Dendritic cell treated with granulocyte-macrophage colony-stimulating factor and Interleukin-4, amounts not matched to agents 40 ng/mL and 50 ng/mL, for 4 days (primary cell): ENCODE measurements around the gene ARMC3.

Experiments
- H3K27ac Mint-ChIP-seq: one replicate; pipeline ENCODE4 v1.8.0; 2022; ENCODE audit warnings: mild to moderate bottlenecking, mixed read lengths
- H3K27me3 Mint-ChIP-seq: one replicate; pipeline ENCODE4 v1.8.0; 2022; ENCODE audit warnings: mild to moderate bottlenecking, mixed read lengths
- H3K36me3 Mint-ChIP-seq: one replicate; pipeline ENCODE4 v1.8.0; 2022; ENCODE audit warnings: low read depth, mixed read lengths
- H3K4me1 Mint-ChIP-seq: one replicate; pipeline ENCODE4 v1.8.0; 2022; ENCODE audit warnings: low read depth, mixed read lengths
- H3K4me3 Mint-ChIP-seq: one replicate; pipeline ENCODE4 v1.8.0; 2022; ENCODE audit warnings: mild to moderate bottlenecking, moderate library complexity, mixed read lengths
- H3K9me3 Mint-ChIP-seq: one replicate; pipeline ENCODE4 v1.8.0; 2022; ENCODE audit warnings: mixed read lengths
- intact Hi-C: fragments of 100-400 bp; cut with micrococcal nuclease; formaldehyde crosslinking; loops from one replicate; pipeline ENCODE4 v1.15.0; 2022

ARMC3 gene

GRCh38 chr10:23024002-23024401 is 96.1 kb downstream of the ARMC3 start:
- Mint-ChIP-seq H3K27me3 (peaks cover 2% of the 10 kb centered on the region), H3K4me3 (no peak overlapping the region), H3K27ac (no peak overlapping the region), H3K4me1 (no peaks in the 10 kb centered on the region), H3K9me3 (peaks cover 17% of the 10 kb centered on the region), H3K36me3 (no peaks in the 10 kb centered on the region)
- intact Hi-C loops = no loop called here

- peaks cover 6% of the 10 kb centered on the region for H3K27me3 Mint-ChIP-seq
- no peaks in the 10 kb centered on the region for H3K36me3 Mint-ChIP-seq
- intact Hi-C loops = no loop called here
- H3K9me3 Mint-ChIP-seq = no peaks in the 10 kb centered on the region
- H3K4me3 Mint-ChIP-seq = no peak overlapping the region
- H3K27ac Mint-ChIP-seq = no peak overlapping the region
- H3K4me1 Mint-ChIP-seq = no peaks in the 10 kb centered on the region
Measured at GRCh38 chr10:23031318-23031717, 103.5 kb downstream of the ARMC3 start.

- Mint-ChIP-seq H3K36me3 (no peaks in the 10 kb centered on the region), H3K4me3 (no peak overlapping the region), H3K4me1 (no peaks in the 10 kb centered on the region), H3K27ac (no peak overlapping the region), H3K9me3 (no peaks in the 10 kb centered on the region), H3K27me3 (peaks cover 1% of the 10 kb centered on the region)
- intact Hi-C loops = no loop called here
Measured at GRCh38 chr10:23034790-23035189, 106.9 kb downstream of the ARMC3 start.

DNA sequence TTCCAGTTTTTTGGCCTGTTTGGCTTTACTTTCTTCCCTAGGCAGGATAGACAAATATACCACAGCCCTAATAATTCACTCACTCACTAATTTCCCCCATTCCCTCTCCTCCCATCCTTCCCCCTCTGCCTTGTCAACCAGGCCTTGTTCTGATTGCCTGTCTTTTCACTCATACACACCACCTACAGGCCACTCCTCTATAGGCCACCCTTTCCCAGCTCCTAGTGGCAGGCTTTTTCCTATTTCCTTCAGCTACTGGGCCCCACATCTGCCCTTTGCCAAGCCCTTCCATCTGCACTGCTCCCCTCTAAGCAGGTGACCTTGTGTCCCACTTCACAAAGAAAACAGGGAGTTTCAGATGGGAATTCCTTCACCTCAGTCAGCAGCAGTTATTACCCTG is 107.7 kb downstream of the ARMC3 start:
- Mint-ChIP-seq H3K4me1 (no peaks in the 10 kb centered on the region), H3K27me3 (no peaks in the 10 kb centered on the region), H3K4me3 (no peak overlapping the region), H3K9me3 (no peaks in the 10 kb centered on the region), H3K36me3 (no peaks in the 10 kb centered on the region), H3K27ac (no peak overlapping the region)
- intact Hi-C loops = no loop called here

DNA sequence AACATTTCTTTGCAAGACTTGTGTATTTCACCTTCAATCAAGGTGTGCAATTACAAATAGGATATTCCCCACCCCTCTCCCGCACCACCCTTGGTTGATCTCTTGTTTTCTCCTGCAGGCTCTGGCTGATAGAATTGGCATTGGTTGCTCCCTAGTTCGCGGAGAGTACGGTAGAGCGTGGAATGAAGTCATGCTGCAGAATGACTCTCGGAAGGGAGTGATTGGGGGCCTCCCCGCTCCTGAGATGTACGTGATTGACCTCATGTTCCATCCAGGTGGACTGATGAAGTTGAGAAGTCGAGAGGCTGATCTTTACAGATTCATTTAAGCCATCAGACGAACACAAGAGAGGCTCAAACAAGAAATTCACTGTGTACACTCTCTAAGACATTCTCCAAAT is 109.3 kb downstream of the ARMC3 start:
- no peaks in the 10 kb centered on the region for H3K4me1 Mint-ChIP-seq
- no peaks in the 10 kb centered on the region for H3K36me3 Mint-ChIP-seq
- H3K9me3 Mint-ChIP-seq = no peaks in the 10 kb centered on the region
- H3K27me3 Mint-ChIP-seq = no peaks in the 10 kb centered on the region
- no peak overlapping the region for H3K27ac Mint-ChIP-seq
- intact Hi-C loops = no loop called here
- H3K4me3 Mint-ChIP-seq = no peak overlapping the region

- no peaks in the 10 kb centered on the region for H3K4me1 Mint-ChIP-seq
- no peaks in the 10 kb centered on the region for H3K27me3 Mint-ChIP-seq
- H3K9me3 Mint-ChIP-seq = no peaks in the 10 kb centered on the region
- no peaks in the 10 kb centered on the region for H3K36me3 Mint-ChIP-seq
- intact Hi-C loops = no loop called here
- no peak overlapping the region for H3K4me3 Mint-ChIP-seq
- H3K27ac Mint-ChIP-seq = no peak overlapping the region
Measured at GRCh38 chr10:23037561-23037960, 109.7 kb downstream of the ARMC3 start.

GRCh38 chr10:23038172-23038571 is 110.3 kb downstream of the ARMC3 start:
- H3K27me3 Mint-ChIP-seq = peaks cover under 1% of the 10 kb centered on the region
- H3K27ac Mint-ChIP-seq = no peak overlapping the region
- H3K4me1 Mint-ChIP-seq = no peaks in the 10 kb centered on the region
- no peaks in the 10 kb centered on the region for H3K9me3 Mint-ChIP-seq
- H3K4me3 Mint-ChIP-seq = no peak overlapping the region
- intact Hi-C loops = no loop called here
- H3K36me3 Mint-ChIP-seq = no peaks in the 10 kb centered on the region

DNA sequence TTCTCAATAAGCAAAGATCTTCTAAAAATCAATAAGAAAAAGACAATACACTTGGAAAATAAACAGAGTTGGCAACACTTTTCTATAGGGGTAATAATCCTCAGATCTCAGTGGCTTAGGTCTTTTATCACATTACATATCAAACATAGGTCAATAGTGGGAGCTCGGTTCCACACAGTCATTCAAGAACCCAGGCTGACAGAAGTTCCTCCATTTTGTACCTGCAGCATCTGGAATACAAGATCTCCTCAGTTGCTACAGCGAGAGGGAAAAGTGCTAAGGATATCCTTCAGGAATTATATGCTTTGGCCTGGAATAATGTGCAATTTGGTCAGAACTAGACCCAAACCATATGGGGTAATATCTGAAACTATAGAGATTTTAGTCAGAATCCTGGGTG is 112.1 kb downstream of the ARMC3 start:
- no peaks in the 10 kb centered on the region for H3K36me3 Mint-ChIP-seq
- H3K4me3 Mint-ChIP-seq = no peak overlapping the region
- no peak overlapping the region for H3K27ac Mint-ChIP-seq
- intact Hi-C loops = no loop called here
- H3K27me3 Mint-ChIP-seq = peaks cover 2% of the 10 kb centered on the region
- H3K4me1 Mint-ChIP-seq = no peaks in the 10 kb centered on the region
- no peaks in the 10 kb centered on the region for H3K9me3 Mint-ChIP-seq

GRCh38 chr10:23046027-23046426 is 118.2 kb downstream of the ARMC3 start:
- H3K36me3 Mint-ChIP-seq = no peaks in the 10 kb centered on the region
- intact Hi-C loops = no loop called here
- H3K4me1 Mint-ChIP-seq = no peaks in the 10 kb centered on the region
- H3K27ac Mint-ChIP-seq = no peak overlapping the region
- no peak overlapping the region for H3K4me3 Mint-ChIP-seq
- H3K9me3 Mint-ChIP-seq = no peaks in the 10 kb centered on the region
- H3K27me3 Mint-ChIP-seq = peaks cover 2% of the 10 kb centered on the region

DNA sequence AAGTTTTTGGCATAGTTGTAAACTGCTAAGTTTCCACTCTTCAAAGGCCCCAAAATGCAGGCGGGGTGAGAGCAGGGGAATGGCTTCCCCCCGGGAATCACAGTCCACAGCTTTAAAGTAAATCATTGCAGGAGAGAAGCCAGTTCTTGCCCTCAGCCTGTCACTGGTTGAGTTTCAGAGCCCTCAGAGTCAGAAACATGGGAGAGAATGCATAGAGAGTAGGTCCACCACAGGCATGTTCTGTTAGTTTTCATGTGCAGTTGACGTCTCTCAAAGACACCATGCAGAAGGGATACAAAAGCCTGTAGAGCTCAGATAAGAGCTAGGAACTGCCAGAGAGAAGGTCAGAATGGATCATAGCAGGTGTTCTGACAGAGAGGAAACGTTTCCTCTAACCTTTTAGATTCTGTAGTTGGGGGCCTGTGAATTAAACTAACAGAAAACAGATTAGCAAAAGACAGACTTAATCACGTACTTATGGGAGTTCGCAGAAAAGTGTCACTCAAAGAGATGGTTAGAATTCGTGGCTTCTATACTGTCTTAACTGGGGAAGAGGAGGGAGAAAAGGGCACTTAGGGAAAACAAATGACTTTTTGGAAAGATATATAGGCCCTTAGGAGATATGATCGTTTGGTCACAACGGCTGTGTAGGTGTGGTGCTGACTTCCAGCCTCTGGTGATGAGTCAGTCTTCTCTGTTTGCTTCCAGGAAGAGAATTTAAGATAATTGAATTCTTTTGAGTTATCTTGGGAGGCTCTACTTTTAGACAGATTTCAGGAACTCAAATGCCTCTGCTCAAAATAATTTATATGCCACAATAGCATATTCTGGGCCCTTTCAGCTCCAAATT is 119.6 kb downstream of the ARMC3 start:
- intact Hi-C loops = no loop called here
- no peaks in the 10 kb centered on the region for H3K9me3 Mint-ChIP-seq
- H3K36me3 Mint-ChIP-seq = no peaks in the 10 kb centered on the region
- peaks cover 2% of the 10 kb centered on the region for H3K4me1 Mint-ChIP-seq
- H3K27me3 Mint-ChIP-seq = peaks cover 5% of the 10 kb centered on the region
- H3K27ac Mint-ChIP-seq = no peak overlapping the region
- H3K4me3 Mint-ChIP-seq = no peak overlapping the region

DNA sequence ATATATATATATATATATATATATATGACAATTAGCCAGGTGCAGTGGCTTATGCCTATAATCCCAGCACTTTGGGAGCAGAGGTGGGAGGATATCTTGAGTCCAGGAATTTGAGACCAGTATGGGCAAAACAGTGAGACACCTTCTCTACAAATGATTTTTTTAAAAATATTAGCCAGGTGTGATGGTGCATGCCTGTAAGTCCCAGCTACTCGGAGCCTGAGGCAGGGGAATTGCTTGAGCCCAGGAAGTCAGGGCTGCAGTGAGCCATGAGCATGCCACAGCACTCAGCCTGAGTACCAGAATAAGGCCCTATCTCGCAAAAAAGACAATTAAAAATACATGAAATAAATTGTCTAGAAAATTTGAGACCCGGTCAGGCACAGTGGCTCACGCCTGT is 120.3 kb downstream of the ARMC3 start:
- H3K4me3 Mint-ChIP-seq = no peak overlapping the region
- H3K4me1 Mint-ChIP-seq = peaks cover 10% of the 10 kb centered on the region
- intact Hi-C loops = no loop called here
- no peaks in the 10 kb centered on the region for H3K9me3 Mint-ChIP-seq
- H3K27me3 Mint-ChIP-seq = peaks cover 4% of the 10 kb centered on the region
- H3K36me3 Mint-ChIP-seq = no peaks in the 10 kb centered on the region
- no peak overlapping the region for H3K27ac Mint-ChIP-seq

DNA sequence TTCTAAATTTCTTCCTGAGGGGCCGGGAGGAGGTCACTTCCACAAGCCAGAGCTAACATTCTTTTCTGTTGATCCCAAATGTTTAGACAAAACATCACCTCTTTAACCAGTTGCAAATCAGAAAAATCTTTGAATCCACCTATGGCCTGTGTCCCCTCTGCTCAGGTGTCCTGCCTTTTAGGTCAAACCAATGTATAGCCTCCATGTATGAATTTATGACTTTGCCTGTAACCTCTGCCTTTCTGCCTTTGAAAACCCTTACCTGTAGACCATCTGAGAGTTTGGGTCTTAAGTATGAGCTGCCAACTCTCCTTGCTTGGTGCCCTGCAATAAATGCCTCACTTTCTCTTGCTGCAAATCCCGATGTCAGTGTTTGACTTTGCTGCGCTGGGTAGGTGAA is 123.4 kb downstream of the ARMC3 start:
- peaks cover 13% of the 10 kb centered on the region for H3K4me1 Mint-ChIP-seq
- intact Hi-C loops = no loop called here
- no peak overlapping the region for H3K4me3 Mint-ChIP-seq
- no peak overlapping the region for H3K27ac Mint-ChIP-seq
- no peaks in the 10 kb centered on the region for H3K36me3 Mint-ChIP-seq
- H3K9me3 Mint-ChIP-seq = no peaks in the 10 kb centered on the region
- H3K27me3 Mint-ChIP-seq = peaks cover 3% of the 10 kb centered on the region

DNA sequence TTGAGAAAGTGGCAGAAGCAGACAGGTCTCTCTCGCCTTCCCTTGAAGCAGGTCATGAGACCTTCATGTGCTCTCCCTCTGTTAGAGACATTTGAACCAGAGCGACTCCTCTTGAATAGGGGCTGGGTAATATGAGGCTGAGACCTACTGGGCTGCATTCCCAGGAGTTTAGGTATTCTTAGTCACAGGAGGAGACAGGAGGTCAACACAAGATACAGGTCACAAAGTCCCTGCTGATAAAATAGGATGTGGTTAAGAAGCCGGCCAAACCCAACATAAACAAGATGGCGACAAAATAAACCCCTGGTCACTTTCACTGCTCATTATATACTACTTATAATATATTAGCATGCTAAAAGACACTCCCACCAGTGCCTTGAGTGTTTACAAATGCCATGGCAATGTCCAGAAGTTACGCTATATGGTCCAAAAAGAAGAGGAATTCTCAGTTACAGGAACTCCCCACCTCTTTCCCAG is 124.0 kb downstream of the ARMC3 start:
- Mint-ChIP-seq H3K4me1 (peaks cover 13% of the 10 kb centered on the region), H3K27me3 (peaks cover 3% of the 10 kb centered on the region), H3K36me3 (no peaks in the 10 kb centered on the region), H3K9me3 (no peaks in the 10 kb centered on the region), H3K27ac (no peak overlapping the region), H3K4me3 (no peak overlapping the region)
- intact Hi-C loops = no loop called here

DNA sequence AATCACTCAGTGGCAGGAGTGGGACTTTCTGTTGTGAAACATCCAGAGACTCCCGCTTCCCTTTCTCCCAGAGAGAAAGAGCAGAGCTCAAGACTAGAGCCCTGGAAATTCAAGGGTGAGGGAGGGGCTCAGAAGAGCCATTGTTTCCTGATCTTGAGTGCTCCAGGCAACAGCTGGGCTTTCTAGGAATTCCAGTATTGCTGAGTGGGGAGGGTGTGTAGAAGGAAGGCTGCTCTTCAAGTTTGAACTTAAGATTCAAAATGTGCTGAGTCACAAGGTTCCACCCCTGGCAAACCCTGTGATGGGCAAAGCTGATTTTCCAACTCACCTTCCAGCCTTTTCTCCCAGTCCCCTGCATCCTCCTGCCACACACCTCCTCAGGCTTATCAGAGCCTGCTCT is 125.2 kb downstream of the ARMC3 start:
- Mint-ChIP-seq H3K36me3 (no peaks in the 10 kb centered on the region), H3K27ac (no peak overlapping the region), H3K4me1 (peaks cover 13% of the 10 kb centered on the region), H3K9me3 (no peaks in the 10 kb centered on the region), H3K27me3 (peaks cover 3% of the 10 kb centered on the region), H3K4me3 (no peak overlapping the region)
- intact Hi-C loops = no loop called here
